Transverse colon (tissue), 4 donors: ENCODE data around the gene SLC9A1.

ENCODE experiments used
- CTCF ChIP-seq, 5 experiments: fragments of 200-600 bp in 3 of 5; fragments of 450-650 bp in 2 of 5; sonication (generic) in 3 of 5; IDR thresholded peaks; 1 replicate in 2 of 5; 2 replicates in 3 of 5; pipeline ENCODE4 v1.5.1; 2016 to 2017; ENCODE audit warnings: antibody characterized with exemption in 5 of 5, inconsistent platforms in 3 of 5, mild to moderate bottlenecking in 2 of 5, moderate library complexity in 1 of 5
- EP300 ChIP-seq: sonication (generic); formaldehyde crosslinking; IDR thresholded peaks from one replicate; pipeline ENCODE4 v1.6.1; 2017; ENCODE audit warnings: antibody characterized with exemption, low read depth
- POLR2A ChIP-seq: fragments of 450-650 bp; IDR thresholded peaks from one replicate; pipeline ENCODE4 v1.6.1; 2016; ENCODE audit warnings: antibody characterized with exemption, mild to moderate bottlenecking, moderate library complexity
- POLR2AphosphoS5 ChIP-seq, 3 donors: sonication (generic); formaldehyde crosslinking; IDR thresholded peaks; one replicate each; pipeline ENCODE4 v1.6.1; 2016; ENCODE audit warnings: antibody characterized with exemption in 3 of 3

GRCh38 chr1:27116232-27116631 lies 38.7 kb downstream of the SLC9A1 start:
- peak in 1 of 3 donors; percentile 70 for TF ChIP-seq POLR2AphosphoS5 (IDR thresholded peaks at IDR 0.05)
- no peak for TF ChIP-seq CTCF (IDR thresholded peaks at IDR 0.05)
- TF ChIP-seq POLR2A, result no peak
- TF ChIP-seq EP300, result no peak
